HG03521 (cell line): ENCODE data around the gene ZKSCAN1.
A peak's percentile ranks its signal among the peaks of the same experiment; 100 is the strongest.
"Not testable (repeated sequence)": the region's sequence is repeated elsewhere in the genome, so short reads cannot be mapped to it uniquely, and the experiment has no call there.

Experiments used
- ATAC-seq: cut with Tn5 transposase; IDR thresholded peaks from one replicate; pipeline ENCODE4 v1.9.1; 2021; ENCODE audit warnings: mild to moderate bottlenecking, moderate library complexity; ENCODE audit not compliant: unreplicated experiment

The ZKSCAN1 gene

DNA sequence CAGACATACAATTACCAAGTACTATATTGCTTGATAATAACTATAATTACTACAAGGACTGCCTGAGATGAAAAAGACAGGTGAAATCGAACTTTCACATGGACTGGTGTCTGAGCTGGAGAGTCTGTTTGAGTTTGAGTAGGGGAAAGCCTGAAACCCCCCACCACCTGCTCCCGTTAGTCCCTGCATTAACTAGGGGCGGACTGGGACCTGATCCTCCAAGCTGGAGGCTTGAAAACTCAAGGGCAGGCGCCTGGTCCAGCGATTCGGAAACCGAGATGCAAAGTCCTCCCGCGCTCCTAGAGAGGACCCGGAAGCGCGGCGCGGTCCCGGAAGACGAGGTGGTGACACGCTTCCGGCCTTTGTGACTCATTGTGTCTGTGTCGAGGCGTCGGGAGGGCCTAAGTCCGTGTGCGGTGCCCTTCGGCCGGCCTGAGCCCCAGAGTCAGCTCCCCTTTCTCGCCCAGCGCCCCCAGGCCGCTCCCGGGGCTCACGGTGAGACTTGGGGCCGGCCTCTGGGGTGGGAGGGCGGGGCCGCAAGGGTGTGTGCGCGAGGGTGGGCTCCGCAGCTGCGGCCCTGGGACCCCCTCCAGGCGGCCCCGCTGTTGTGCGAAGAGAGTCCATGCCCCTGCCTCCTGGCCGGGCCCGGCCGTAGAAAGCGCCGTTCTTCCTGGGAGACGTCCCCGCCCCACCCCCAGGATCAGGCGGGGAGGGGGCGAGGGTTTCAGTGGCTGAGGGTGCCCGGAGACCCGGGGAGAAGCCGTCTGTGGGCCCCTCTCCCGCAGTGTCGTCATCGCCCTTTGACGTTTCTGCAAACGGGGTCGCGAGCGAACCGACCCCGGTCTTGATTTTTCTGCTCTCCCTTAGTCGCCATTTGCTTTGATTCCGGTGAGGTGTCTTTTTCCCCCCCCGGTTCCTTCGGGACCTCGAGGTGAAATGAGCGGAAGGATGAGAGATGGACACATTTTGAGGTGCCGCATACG is at the start of gene ZKSCAN1:
TSS of gene ZKSCAN1 (plus strand) at position 365 of the 983 bp plus-strand sequence. CDS start 7,911 bp downstream, outside the sequence.
- peak; percentile 94 for ATAC-seq

DNA sequence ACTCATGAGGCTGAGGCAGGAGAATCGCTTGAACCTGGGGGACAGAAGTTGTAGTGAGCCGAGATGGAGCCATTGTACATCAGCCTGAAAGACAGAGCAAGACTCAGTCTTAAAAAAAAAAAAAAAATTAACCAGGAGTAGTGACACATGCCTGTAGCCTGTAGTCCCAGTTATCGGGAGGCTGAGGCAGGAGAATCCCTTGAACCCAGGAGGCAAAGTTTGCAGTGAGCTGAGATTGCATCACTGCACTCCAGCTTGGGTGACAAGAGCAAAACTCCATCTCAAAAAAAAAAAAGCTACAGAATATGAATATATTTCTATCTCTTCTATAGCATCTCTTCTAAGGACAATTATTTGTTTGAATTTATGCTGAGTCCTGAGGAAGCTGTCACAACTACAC is 46.1 kb upstream of the ZKSCAN1 start:
- no peak for ATAC-seq

DNA sequence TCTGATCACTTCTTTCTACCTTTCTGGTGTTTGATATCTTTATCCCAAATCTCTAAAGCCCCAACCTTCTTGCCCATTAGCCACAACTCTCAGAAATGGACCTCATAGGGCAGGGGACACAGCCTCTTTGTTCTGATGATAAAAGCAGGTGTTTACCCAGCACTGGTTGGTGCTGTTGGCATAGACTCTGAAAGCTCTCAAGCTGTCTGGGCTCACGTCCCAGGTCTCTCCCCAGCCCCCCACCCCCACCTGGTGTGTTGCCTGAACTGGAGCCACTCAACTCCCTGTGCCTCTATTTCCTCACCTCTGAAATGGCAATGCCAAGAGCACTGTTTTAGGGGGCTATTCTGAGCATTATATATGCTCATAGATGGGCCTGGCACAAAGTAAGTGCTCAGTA is 45.6 kb upstream of the ZKSCAN1 start:
- not testable (repeated sequence) for ATAC-seq

DNA sequence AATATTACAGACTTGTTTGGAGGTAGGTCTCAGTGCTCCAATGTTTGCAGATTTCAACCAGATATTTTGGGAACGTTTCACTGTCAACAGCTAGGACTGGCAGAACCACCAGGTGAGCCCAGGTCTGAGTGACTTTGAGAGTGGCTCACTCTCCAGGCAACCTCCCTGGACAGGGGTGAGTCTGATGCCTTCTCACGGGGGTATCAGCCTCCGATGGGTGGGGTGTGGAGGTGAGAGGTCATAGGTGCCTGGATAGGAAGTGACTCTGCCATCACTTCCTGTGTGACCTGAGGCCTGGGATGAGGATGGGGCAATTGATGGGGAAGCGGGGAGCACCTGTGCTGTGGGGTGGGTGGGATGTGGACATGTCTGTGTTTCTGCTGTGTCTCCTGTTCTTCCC is 44.2 kb upstream of the ZKSCAN1 start:
- ATAC-seq: no peak

DNA sequence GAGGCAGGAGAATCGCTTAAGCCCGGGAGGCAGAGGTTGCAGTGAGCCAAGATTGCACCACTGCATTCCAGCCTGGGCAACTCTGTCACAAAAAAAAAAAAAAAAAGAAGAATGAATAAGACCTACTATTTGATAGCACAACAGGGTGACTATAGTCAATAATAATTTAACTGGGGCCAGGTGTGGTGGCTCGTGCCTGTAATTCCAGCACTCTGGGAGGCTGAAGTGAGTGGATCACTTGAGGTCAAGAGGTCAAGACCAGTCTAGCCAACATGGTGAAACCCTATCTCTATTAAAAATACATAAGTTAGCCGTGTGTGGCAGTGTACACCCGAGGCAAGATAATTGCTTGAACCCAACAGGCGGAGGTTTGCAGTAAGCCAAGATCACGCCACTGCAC is 41.6 kb upstream of the ZKSCAN1 start:
- not testable (repeated sequence) for ATAC-seq

DNA sequence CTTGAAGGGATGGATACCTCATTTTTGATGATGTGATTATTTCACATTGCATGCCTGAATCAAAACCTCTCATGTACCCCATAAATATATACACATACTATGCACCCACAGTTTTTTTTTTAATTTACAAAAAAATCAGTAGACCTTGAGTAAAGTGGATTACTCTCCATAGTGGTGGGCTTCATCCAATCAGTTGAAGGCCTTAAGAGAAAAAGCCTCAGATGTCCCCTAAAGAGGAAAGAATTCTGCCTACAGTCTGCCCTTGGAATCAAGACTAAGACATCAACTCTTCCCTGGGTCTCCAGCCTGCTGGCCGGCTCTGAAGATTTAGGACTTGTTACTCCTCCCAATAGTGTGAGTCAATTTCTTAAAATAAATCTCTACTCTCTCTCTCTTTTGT is 40.7 kb upstream of the ZKSCAN1 start:
- ATAC-seq: no peak

DNA sequence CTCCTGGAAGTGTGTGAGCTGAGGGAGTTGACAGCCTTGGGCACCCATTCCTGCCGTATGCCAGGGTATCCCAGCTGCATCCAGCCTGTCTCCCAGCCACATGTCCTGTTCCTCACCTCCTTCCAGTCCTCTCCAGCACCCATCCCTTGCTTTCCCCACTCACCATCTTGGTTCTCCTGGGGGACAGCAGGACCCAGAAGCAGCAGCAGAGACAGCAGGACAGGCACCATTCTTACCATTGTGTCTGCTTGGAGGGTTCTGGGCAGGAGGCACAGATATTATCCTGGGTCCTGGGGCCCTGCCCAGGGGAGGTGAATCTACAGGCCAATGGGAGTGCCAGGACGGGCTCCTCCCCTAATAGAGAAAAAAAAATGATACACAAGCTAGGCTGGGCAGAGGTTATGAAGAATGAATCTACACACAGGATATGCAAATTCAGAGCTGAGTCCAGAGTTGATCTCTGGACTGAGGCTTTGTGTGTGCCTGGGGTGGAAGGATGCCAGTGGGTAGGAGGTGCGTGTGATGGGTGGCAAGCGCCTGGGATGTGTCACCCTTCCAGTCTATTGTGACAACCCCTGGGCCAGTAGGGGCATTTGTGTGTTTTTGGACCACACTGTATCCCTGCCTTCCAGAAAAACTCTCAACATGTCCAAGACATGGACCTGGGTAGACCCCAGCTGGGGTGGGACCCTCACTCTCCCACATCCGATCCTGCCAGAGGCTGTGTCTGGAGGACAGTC is 39.4 kb upstream of the ZKSCAN1 start, which contains the start of gene AZGP1:
TSS of gene AZGP1 (minus strand) at position 250 of the 740 bp plus-strand sequence. CDS start at position 239, 11 bp downstream.
- ATAC-seq: no peak

DNA sequence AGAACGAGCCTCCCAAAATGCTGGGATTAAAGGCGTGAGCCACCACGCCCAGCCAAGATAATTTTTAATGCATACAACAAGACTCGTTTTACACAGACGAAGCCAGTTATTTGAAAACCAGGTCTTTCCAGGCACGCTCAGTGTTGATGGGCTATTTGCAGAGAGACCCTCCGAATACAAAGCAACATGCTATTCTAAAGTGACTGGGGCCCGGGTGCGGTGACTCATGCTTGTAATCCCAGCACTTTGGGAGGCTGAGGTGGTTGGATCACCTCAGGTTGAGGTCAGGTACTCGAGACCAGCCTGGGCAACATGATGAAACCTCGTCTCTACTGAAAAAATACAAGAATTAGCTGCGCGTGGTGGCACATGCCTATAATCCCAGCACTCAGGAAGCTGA is 38.8 kb upstream of the ZKSCAN1 start:
- no peak for ATAC-seq

DNA sequence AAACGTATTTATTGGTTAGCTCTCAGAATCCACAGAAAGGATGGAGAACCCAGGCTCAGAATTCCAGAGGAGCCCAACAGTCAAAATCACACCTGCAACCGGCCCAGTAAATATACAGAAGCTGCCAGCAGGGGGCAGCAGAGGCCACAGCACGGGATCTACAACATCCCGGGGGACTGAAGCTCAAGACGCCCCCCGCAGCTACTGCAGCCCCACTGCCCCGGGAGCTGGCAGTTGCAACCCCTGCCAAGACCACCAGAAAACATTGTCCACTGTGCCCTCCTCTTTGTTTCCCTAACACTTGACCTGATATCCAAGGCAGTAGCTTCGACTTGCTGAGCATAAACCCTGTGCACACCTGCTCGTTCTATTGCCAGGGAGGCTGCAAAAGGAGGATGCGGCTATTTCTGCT is 35.6 kb upstream of the ZKSCAN1 start:
- not testable (repeated sequence) for ATAC-seq

DNA sequence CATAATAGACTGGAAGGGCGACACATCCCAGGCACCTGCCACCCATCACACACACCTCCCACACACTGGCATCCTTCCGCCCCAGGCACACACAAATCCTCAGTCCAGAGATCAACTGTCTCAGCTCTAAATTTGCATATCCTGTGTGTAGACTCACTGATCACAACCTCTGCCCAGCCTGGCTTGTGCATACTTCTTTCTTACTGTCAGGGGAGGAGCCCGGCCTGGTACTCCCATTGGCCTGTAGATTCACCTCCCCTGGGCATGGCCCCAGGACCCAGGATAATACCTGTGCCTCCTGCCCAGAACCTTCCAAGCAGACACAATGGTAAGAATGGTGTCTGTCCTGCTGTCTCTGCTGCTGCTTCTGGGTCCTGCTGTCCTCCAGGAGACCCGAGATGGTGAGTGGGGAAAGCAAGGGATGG is 34.9 kb upstream of the ZKSCAN1 start:
- not testable (repeated sequence) for ATAC-seq

DNA sequence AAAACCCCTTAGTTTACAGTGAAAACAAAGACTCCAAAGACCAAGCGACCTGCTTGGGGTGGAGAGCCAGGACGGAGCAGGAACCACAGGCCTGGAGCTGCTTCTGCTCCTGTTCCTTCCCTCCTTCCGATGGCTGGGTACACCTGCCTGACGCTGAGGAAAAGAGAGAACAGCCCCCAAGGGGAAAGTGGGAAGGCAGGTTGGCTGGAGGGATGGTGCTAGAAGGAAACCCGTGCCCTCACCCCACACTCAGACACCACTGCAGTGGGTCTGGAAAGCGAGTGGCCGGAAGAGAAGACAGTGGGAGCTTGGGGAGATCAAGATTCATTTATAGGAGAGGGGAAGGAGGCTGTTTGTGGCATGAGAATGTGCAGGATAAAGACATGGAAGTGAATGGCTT is 34.3 kb upstream of the ZKSCAN1 start:
- not testable (repeated sequence) for ATAC-seq

DNA sequence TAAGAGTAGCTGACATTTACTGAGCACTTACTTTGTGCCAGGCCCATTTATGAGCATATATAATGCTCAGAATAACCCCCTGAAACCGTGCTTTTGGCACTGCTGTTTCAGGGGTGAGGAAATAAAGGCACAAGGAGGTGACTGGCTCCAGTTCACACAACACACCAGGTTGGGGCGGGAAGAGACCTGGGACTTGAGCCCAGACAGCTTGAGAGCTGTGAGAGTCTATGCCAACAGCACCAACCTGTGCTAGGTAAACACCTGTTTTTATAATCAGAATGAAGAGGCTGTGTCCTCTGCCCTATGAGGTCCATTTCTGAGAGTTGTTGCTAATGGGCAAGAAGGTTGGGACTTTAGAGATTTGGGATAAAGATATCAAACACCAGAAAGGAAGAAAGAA is 30.8 kb upstream of the ZKSCAN1 start:
- ATAC-seq: no peak

DNA sequence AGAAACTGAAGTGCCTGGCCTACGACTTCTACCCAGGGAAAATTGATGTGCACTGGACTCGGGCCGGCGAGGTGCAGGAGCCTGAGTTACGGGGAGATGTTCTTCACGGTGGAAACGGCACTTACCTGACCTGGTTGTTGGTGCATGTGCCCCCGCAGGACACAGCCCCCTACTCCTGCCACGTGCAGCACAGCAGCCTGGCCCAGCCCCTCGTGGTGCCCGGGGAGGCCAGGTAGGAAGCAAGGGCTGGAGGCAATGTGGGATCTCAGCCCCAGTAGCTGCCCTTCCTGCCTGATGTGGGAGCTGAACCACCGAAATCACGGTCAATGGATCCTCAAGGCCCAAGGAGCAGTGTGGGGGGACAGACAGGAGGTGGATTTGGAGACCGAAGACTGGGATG is 28.1 kb upstream of the ZKSCAN1 start:
- not testable (repeated sequence) for ATAC-seq

DNA sequence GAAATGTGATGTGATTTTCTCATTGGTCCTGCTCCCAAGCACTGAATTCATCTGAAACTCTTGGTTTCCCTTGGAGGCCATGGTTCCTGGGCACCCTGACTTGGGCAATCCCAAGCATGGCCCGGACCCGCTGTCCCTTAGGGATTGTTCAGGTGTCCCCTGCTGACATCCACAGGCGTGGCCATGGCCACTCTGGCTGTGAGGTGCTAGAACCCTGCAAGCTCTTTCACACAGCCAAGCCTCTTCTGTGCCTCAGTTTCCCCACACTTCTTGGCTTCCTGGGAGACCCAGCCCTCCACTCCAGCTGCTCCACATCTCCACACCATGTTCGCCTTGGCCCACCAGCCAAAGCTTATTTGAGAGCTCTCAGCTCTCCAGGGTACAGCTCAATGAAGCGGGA is 27.6 kb upstream of the ZKSCAN1 start:
- ATAC-seq: no peak

DNA sequence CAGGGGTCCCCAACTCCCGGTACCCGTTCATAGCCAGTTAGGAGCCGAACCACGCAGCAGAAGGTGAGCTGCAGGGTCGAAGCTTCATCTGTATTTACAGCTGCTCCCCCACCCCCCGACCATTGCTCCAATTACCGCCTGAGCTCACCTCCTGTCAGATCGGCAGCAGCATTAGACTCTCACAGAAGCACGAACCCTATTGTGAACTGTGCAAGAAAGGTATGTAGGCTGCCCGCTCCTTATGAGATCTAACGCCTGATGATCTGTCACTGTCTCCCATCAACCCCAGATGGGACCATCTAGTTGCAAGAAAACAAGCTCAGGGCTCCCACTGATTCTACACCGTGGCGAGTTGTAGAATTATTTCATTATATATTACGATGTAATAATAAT is 24.9 kb upstream of the ZKSCAN1 start:
- no peak for ATAC-seq

DNA sequence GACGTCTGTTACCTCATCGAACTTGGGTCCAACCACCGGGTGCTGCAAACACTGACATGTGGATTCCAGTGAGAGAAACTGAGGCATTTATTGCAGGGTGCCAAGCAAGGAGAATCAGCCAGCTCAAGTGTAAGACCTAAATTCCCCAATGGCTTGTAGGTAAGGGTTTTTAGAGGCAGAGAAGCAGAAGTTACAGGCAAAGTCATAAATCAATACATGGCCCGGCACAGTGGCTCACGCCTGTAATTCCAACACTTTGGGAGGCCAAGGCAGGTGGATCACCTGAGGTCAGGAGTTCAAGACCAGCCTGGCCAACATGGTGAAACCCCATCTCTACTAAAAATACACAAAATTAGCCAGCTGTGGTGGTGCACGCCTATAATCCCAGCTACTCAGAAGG is 23.9 kb upstream of the ZKSCAN1 start:
- not testable (repeated sequence) for ATAC-seq

DNA sequence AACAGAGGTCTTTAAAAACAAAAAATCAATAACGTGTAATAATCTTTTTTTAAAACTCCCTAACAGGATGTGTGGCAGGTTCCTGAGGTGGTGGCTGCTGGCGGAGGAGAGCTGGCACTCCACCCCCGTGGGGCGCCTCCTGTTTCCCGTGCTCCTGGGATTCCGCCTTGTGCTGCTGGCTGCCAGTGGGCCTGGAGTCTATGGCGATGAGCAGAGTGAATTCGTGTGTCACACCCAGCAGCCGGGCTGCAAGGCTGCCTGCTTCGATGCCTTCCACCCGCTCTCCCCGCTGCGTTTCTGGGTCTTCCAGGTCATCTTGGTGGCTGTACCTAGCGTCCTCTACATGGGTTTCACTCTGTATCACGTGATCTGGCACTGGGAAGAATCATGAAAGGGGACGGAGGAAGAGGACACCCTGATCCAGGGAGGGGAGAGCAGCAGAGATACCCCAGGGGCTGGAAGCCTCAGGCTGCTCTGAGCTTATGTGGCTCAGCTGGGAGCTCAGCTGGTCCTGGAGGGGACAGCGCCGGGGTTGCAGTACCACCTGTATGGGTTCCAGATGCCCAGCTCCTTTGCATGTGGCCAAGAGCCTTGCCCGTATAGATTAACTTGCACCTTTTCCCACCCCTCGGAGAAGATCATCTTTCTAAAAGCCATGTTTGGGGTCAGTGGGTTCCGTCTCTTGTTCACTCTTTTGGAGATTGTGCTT is 22.9 kb upstream of the ZKSCAN1 start:
- no peak for ATAC-seq

DNA sequence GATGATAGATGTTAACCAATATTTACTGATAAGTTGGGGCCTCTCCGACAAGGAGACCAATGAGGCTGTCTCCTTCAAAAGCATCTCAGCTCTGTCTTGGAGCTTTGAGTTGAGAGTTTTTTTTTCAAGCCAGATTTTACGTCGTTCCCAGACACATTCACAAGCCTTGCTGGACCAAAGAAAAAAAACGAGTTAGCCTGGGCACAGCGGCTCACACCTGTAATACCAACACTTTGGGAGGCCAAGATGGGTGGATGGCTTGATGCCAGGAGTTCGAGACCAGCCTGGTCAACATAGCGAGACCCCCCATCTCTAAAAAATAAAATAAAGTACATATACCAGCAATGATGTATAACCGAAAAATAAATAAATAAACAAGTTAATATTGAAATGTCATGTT is 20.6 kb upstream of the ZKSCAN1 start:
- ATAC-seq: no peak

DNA sequence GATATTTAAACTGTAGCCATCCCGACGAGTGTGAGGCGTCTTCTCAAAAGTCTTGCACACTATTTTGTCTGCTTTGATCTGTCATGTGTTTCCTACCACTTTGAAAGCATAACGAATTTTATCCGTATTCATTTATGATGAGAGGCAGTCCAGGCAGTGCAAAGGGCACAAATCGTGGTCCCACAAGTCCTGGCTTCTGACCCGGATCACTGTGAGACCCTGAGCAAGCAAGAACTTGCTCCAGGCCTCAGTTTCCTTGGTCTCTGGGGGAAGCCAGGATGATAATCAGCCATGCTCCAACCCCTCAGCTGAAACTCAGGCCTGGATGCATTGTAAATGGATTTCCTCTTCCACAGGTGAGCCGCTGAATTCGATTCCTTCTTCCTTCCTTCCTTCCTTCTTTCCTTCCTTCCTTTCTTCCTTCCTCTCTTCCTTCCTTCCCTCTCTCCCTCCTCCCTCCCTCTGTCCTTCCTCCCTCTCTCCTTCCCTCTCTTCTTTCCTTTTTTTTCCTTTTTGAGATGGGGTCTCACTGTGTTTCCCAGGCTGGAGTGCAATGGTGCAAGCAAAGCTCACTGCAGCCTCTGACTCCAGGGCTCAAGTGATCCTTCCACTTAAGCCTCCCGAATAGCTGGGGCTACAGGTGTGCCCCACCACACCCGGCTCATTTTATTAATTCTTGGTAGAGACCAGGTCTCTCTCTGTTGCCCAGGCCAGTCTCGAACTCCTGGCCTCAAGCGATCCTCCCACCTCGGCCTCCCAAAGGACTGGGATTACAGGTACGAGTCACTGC is 18.4 kb upstream of the ZKSCAN1 start:
- no peak for ATAC-seq

DNA sequence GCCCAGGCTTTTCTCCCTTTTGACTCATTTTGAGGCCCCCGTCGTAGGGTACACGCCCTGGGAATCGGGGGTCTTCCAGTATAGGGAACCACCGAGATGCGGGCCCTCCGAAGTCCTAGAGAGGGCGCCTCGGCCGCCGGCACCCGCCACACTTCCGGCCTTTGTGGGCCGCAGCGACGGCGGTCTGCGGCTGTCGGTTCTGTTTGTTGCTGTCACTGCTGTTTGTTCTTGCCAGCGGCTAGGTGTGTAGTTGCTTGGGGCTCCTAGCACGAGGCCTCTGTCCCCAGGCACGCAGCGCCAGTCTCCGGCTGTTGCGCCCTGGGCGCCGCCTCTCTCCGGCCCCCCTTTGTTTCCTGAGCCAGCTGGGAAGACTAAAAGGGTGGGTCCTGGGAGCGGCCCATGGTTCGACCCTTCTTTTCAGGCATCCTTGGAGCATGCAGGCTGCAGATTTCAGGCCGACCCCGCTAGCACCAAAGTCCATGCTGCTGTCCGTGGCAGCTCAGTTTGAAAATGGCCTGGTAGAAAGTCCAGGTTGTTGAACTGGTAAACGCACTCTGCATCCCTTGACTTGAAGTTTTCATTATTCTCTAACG is 17.8 kb upstream of the ZKSCAN1 start:
- ATAC-seq: no peak
